ENCODE data around the gene MEGF10.

DNA sequence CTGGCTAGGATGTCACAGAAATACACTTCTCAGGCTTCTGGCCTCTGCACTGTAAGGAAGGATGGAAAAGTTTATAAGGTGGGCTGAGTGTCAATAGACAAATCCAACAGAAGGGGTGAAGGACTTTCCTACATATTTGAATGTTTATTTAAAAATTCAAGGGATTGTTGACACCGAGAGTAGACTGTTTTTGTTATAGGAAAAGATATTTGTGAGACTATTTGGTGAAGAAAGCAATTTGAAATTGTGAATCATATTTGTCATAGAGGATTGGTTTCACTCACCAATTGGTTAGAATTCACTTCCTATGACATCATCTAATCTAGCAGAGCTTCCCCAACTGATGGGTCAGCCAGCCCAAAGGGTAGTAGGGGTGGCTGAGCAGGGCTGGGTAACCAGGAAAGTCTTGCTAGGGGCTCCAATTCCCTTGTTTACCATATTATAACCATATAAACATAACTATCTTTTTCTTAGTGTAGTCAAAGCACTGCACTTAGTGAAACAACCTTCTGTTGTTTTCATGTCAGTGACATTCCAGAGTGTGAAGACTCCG, 14.9 kb upstream of the MEGF10 start:
- TF ChIP-seq GATA2 (IDR thresholded peaks at IDR 0.05; ENCODE audit: low read depth, low read length), result no peak
- TF ChIP-seq GATA3 (IDR thresholded peaks at IDR 0.05; ENCODE audit: low read depth, low read length), result no peak
